ENCODE data around the gene SNX18. TPM values are rescaled to one million over a fixed set of nuclear protein-coding genes. Genes with fewer than 3 reads are reported as not detected.

SNX18 gene, protein sequence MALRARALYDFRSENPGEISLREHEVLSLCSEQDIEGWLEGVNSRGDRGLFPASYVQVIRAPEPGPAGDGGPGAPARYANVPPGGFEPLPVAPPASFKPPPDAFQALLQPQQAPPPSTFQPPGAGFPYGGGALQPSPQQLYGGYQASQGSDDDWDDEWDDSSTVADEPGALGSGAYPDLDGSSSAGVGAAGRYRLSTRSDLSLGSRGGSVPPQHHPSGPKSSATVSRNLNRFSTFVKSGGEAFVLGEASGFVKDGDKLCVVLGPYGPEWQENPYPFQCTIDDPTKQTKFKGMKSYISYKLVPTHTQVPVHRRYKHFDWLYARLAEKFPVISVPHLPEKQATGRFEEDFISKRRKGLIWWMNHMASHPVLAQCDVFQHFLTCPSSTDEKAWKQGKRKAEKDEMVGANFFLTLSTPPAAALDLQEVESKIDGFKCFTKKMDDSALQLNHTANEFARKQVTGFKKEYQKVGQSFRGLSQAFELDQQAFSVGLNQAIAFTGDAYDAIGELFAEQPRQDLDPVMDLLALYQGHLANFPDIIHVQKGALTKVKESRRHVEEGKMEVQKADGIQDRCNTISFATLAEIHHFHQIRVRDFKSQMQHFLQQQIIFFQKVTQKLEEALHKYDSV
- 20.2 and 21.6 TPM in 2 replicates for total RNA-seq

DNA sequence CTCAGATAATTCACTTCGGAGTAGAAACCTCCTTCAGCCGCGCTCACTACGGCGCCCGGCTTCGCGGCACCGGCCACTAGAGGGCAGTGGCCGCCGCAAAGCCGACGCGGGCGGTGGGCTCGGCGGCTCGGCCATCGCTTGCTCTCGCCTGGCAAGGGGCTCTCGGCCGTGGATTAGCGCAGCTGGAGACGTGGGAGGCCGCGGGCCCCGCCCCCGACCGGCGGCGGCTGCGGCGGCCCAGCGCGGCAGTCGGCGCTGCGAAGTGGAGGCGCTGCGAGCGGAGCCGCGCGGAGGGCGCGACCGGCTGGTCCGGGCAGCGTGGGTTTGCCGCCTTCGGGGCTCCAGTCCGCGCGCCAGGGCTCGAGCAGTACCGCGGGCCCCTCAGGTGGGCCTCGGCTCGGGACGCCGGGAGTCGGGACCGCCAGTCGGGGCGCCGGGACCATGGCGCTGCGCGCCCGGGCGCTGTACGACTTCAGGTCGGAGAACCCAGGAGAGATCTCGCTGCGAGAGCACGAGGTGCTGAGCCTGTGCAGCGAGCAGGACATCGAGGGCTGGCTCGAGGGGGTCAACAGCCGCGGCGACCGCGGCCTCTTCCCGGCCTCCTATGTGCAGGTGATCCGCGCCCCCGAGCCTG lies at the start of gene SNX18:
TSS of gene SNX18 (plus strand) at position 248 of the 634 bp plus-strand sequence. CDS start at position 442, 194 bp downstream.

Other genes starting within 250 kb of the SNX18 start
- 4.6 and 10.8 TPM in 2 replicates for gene ARL15, start 207.2 kb upstream of the SNX18 start, total RNA-seq
- 0.53 TPM in 1 of 2 replicates, not detected in the other for gene HSPB3, start 62.1 kb upstream of the SNX18 start, total RNA-seq

All from myometrial cell (primary cell).